Measurements from ENCODE around the gene BYSL. TPM values are rescaled to one million over a fixed set of nuclear protein-coding genes. Genes with fewer than 3 reads are reported as not detected.

Gene BYSL
- total and polyA plus RNA-seq, 2 donors (not counting 3 experiments of a cell fraction or from before 2014, with no cell fraction given): 33.1 to 41.8 TPM

GRCh38 chr6:41965429-41966213 is 44.3 kb downstream of the BYSL start:
- FAIRE-seq: peak; percentile 92
- Histone ChIP-seq H3K4me3 (replicated peaks in 1 of 3; ENCODE audit: insufficient read depth in 1 of 3, low read depth in 1 of 3, low read length in 3 of 3) (no peak overlapping the region), H3K9me1 (replicated peaks; ENCODE audit: control insufficient read depth, extremely low read depth, insufficient read depth, low read length) (no peaks in the 10 kb centered on the region), H3K9ac (replicated peaks; ENCODE audit: extremely low read depth, insufficient read depth, low read length) (peak overlapping the region; percentile 18), H3K9me3 (replicated peaks; ENCODE audit: control insufficient read depth, insufficient read depth, low read length) (no peaks in the 10 kb centered on the region), H3K27me3 (ENCODE audit: control insufficient read depth in 2 of 2, insufficient read depth in 2 of 2, low read length in 2 of 2) (no peaks in the 10 kb centered on the region), H3K27ac (ENCODE audit: insufficient read depth, low read depth, low read length) (peak overlapping the region; percentile 58), H2AFZ (ENCODE audit: low read depth, low read length) (peak overlapping the region; percentile 64), H3K36me3 (ENCODE audit: control insufficient read depth in 2 of 2, extremely low read depth in 1 of 2, insufficient read depth in 2 of 2, low read length in 2 of 2) (no peaks in the 10 kb centered on the region), H3K4me1 (ENCODE audit: control insufficient read depth, extremely low read depth, insufficient read depth, low read length) (peaks cover 37% of the 10 kb centered on the region), H3K4me2 (ENCODE audit: insufficient read depth, low read length) (peak overlapping the region; percentile 3), H3K79me2 (ENCODE audit: control insufficient read depth, insufficient read depth, low read length) (no peaks in the 10 kb centered on the region), H4K20me1 (replicated peaks; ENCODE audit: control insufficient read depth, extremely low read depth, insufficient read depth, low read length) (no peaks in the 10 kb centered on the region)
- TSS peak; percentile 75 for BruUV-seq (replicated peaks)
- TF ChIP-seq GATA2 (IDR thresholded peaks at IDR 0.05; ENCODE audit: insufficient read depth, insufficient read length, low read depth, low read length) (no peak), POLR2AphosphoS5 (IDR thresholded peaks at IDR 0.05; ENCODE audit: insufficient read depth, low read depth, low read length) (peak; percentile 63)
- intact Hi-C loops (cut with micrococcal nuclease): loop anchor here (2.0 to 5.0 kb wide), 4 partner anchors 17 to 79 kb away; partner anchors contain the start of genes BYSL and MED20
- dilution Hi-C loops (cut with MboI; ENCODE audit: extremely low pct_ligation_motif_present, low sequenced_read_pairs): no loop called here
- ChIA-PET POLR2A (interaction anchor here (1.1 kb wide), 1 partner anchor 28 kb away, joined by 8 read pairs; no protein-coding TSS in a partner anchor), CTCF (interaction anchor here (0.8 to 1.6 kb wide), 5 partner anchors 17 to 79 kb away, joined by 3 to 10 read pairs (median 3); partner anchors contain the start of genes BYSL and MED20)
- DNase-seq (ENCODE audit: low read depth, low spot score): peak; percentile 33

GRCh38 chr6:41966214-41966920 is 45.1 kb downstream of the BYSL start:
- dilution Hi-C loops (cut with MboI; ENCODE audit: extremely low pct_ligation_motif_present, low sequenced_read_pairs): no loop called here
- Histone ChIP-seq H2AFZ (ENCODE audit: low read depth, low read length) (no peak overlapping the region), H3K9me3 (replicated peaks; ENCODE audit: control insufficient read depth, insufficient read depth, low read length) (no peaks in the 10 kb centered on the region), H3K27ac (ENCODE audit: insufficient read depth, low read depth, low read length) (peak overlapping the region; percentile 58), H3K27me3 (ENCODE audit: control insufficient read depth in 2 of 2, insufficient read depth in 2 of 2, low read length in 2 of 2) (no peaks in the 10 kb centered on the region), H3K4me3 (replicated peaks in 1 of 3; ENCODE audit: insufficient read depth in 1 of 3, low read depth in 1 of 3, low read length in 3 of 3) (no peak overlapping the region), H3K9me1 (replicated peaks; ENCODE audit: control insufficient read depth, extremely low read depth, insufficient read depth, low read length) (no peaks in the 10 kb centered on the region), H4K20me1 (replicated peaks; ENCODE audit: control insufficient read depth, extremely low read depth, insufficient read depth, low read length) (no peaks in the 10 kb centered on the region), H3K36me3 (ENCODE audit: control insufficient read depth in 2 of 2, extremely low read depth in 1 of 2, insufficient read depth in 2 of 2, low read length in 2 of 2) (no peaks in the 10 kb centered on the region), H3K79me2 (ENCODE audit: control insufficient read depth, insufficient read depth, low read length) (no peaks in the 10 kb centered on the region), H3K4me2 (ENCODE audit: insufficient read depth, low read length) (peak overlapping the region; percentile 39), H3K9ac (replicated peaks; ENCODE audit: extremely low read depth, insufficient read depth, low read length) (peak overlapping the region; percentile 3), H3K4me1 (ENCODE audit: control insufficient read depth, extremely low read depth, insufficient read depth, low read length) (peaks cover 38% of the 10 kb centered on the region)
- no peak for FAIRE-seq
- CTCF ChIA-PET: interaction anchor here (1.0 to 1.6 kb wide), 4 partner anchors 27 to 79 kb away, joined by 3 to 10 read pairs (median 3); partner anchors contain the start of genes BYSL and MED20
- TF ChIP-seq POLR2A (IDR thresholded peaks at IDR 0.05; ENCODE audit: low read depth, low read length) (no peak), POLR2AphosphoS5 (IDR thresholded peaks at IDR 0.05; ENCODE audit: insufficient read depth, low read depth, low read length) (no peak)
- no peak for DNase-seq (ENCODE audit: low read depth, low spot score)
- no TSS peak for BruUV-seq (replicated peaks)
- POLR2A ChIA-PET: no interaction called here
- intact Hi-C loops (cut with micrococcal nuclease): loop anchor here (2.0 to 5.0 kb wide), 3 partner anchors 46 to 78 kb away; partner anchors contain the start of genes BYSL and MED20

Measured in endothelial cell of umbilical vein (primary cell).